Spinal cord (tissue), 10 donors: ENCODE results near the gene GALNT10. TPM values are rescaled to one million over a fixed set of nuclear protein-coding genes. Genes with fewer than 3 reads are reported as not detected.
A peak's percentile ranks its signal among the peaks of the same experiment; 100 is the strongest.

Experiments
- DNase-seq, 6 donors: peaks; one replicate each; pipeline versions ENCODE4 v3.0.0 to v3.0.0-alpha.2; 2013 to 2015; ENCODE audit warnings: low spot score in 6 of 6, low read depth in 4 of 6
- H3K27ac ChIP-seq: one replicate; pipeline ENCODE4 v1.5.1; 2013; ENCODE audit warnings: low read depth, low read length, control low read depth
- H3K27me3 ChIP-seq: one replicate; pipeline ENCODE4 v1.6.1; 2013; ENCODE audit warnings: low read length; ENCODE audit not compliant: control insufficient read depth, insufficient read depth
- H3K36me3 ChIP-seq: one replicate; pipeline ENCODE4 v1.6.1; 2013; ENCODE audit warnings: low read length; ENCODE audit not compliant: control insufficient read depth, insufficient read depth
- H3K4me1 ChIP-seq: one replicate; pipeline ENCODE4 v1.6.1; 2013; ENCODE audit warnings: low read length; ENCODE audit not compliant: control insufficient read depth, insufficient read depth
- H3K4me3 ChIP-seq: one replicate; pipeline ENCODE4 v1.5.1; 2013; ENCODE audit warnings: low read depth, low read length, control low read depth
- H3K9me3 ChIP-seq: one replicate; pipeline ENCODE4 v1.6.1; 2013; ENCODE audit warnings: low read length; ENCODE audit not compliant: control insufficient read depth, insufficient read depth
- WGBS: methylation state at CpG from one replicate; pipeline ENCODE4 v1.1.5; 2013; ENCODE audit warnings: missing lambda C conversion rate; ENCODE audit not compliant: insufficient coverage; 5-methylcytosine and 5-hydroxymethylcytosine counted together
- polyA plus RNA-seq, 2 donors: library from polyadenylated mRNA; unstranded; fragments of 120-200 nt; gene quantifications; one replicate each; pipeline ENCODE4 v1.2.1, GENCODE V29; 2013; ENCODE audit not compliant: insufficient read length in 2 of 2
- total RNA-seq, 2 donors: library from RNA; depleted of rRNA in 1 of 2; stranded (reverse); fragments of 120-200 nt in 1 of 2; fragments of >200 nt in 1 of 2; gene quantifications; one replicate each; pipeline versions ENCODE4 v1.2.3 to v1.2.4, GENCODE V29; 2013 to 2014
- donor health status: healthy.

GALNT10 gene
- total and polyA plus RNA-seq, 4 donors = 17.2 to 31.2 (median 22.5) TPM

DNA sequence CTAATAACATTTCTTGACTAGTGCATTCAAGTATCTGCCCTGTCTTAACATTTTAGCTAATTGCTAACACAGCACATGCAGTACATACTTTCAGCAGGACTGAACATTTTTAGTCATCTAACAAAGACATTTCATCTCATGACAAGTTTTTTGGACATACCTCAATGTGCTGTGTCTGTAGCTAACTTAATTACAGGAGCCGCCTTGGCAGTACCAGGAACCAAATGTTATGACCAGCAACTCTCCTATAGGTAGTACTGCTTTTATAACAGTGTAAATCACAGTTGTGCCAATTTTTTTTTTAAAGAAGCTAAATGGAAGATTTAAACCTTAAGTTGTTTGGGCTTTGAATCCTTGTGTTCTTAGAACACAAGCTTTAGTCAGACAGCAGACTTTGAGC lies 155.9 kb downstream of the GALNT10 start:
- no CpG with 5 or more reads among the region's 1 CpG for WGBS
- Histone ChIP-seq H3K9me3 (no peaks in the 10 kb centered on the region), H3K36me3 (no peaks in the 10 kb centered on the region), H3K4me3 (no peak overlapping the region), H3K4me1 (no peaks in the 10 kb centered on the region), H3K27ac (no peak overlapping the region), H3K27me3 (no peaks in the 10 kb centered on the region)
- DNase-seq = no peak

DNA sequence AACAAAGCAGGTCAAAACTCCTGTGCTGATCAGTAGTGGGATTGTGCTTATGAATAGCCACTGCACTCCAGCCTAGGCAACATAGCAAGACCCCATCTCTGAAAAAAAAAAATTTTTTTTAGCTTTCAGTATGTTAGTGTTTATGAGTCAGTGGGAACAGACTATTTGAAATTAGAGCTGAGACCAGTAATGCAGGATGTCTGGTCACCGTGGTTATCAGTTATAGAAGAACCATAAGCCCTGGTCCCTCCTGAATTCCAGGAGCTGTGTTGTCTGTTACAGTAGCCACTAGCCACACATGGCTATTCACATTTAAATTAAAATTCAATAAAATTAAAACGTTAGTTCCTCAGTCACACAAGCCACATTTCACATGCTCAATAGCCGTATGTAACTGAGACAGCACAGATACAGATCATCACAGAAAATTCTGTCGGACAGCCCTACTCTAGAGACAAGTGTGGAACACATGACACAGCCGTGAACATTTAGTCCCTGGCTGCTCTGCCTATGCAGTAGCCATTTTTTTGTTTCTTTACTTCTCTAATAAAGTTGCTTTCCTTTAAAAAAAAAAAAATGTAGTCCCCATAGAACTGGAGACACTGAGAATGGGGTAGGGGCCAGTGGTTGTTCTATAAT lies 159.2 kb downstream of the GALNT10 start:
- no peaks in the 10 kb centered on the region for H3K27me3 ChIP-seq
- no peak overlapping the region for H3K4me3 ChIP-seq
- no peaks in the 10 kb centered on the region for H3K4me1 ChIP-seq
- H3K36me3 ChIP-seq = no peaks in the 10 kb centered on the region
- 75% methylated on average over 4 of the region's 5 CpGs for WGBS
- no peak overlapping the region for H3K27ac ChIP-seq
- DNase-seq = no peak
- no peaks in the 10 kb centered on the region for H3K9me3 ChIP-seq

DNA sequence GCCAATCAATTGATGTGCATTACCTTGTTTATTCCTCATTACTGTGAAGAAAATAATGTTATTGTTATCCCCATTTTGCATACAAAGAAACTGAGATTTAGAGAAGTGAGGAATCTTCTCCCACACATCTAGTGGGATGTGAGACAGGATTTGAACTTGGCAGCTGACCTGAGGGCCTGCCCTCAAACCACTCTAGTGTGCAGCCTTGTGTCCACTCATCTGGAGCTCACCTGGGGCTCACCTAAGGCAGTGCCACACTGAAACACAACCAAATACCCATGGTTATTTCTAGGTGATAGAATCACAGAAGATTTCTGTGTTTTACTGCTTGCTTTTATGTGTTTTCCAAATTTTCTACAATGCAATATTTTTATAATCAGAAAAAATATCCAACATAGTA lies 160.6 kb downstream of the GALNT10 start:
- Histone ChIP-seq H3K4me3 (no peak overlapping the region), H3K27ac (no peak overlapping the region), H3K9me3 (no peaks in the 10 kb centered on the region), H3K36me3 (no peaks in the 10 kb centered on the region), H3K4me1 (peaks cover 5% of the 10 kb centered on the region), H3K27me3 (no peaks in the 10 kb centered on the region)
- no peak for DNase-seq

DNA sequence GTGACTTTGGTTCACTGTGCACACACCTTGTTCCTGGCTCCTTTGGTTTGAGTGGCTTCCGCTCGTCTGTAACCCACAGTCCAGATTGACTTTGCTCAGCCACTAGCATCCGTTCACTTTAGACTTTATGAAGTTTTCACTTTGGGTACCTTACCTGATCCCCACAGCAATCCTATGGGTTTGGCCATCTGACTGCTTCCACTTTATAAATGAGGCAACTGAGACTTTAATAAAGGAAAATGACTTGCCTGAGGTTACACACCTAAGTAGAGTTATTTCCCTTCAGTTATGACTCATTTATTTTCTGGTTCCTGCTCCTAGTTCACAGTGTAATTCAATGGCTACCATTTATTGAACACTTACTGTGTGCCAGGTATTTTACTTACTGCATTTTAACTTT lies 161.0 kb downstream of the GALNT10 start:
- Histone ChIP-seq H3K27me3 (no peaks in the 10 kb centered on the region), H3K4me1 (peaks cover 8% of the 10 kb centered on the region), H3K36me3 (no peaks in the 10 kb centered on the region), H3K9me3 (no peaks in the 10 kb centered on the region), H3K4me3 (no peak overlapping the region), H3K27ac (no peak overlapping the region)
- 91% methylated on average over 2 of the region's 3 CpGs for WGBS
- DNase-seq = no peak

DNA sequence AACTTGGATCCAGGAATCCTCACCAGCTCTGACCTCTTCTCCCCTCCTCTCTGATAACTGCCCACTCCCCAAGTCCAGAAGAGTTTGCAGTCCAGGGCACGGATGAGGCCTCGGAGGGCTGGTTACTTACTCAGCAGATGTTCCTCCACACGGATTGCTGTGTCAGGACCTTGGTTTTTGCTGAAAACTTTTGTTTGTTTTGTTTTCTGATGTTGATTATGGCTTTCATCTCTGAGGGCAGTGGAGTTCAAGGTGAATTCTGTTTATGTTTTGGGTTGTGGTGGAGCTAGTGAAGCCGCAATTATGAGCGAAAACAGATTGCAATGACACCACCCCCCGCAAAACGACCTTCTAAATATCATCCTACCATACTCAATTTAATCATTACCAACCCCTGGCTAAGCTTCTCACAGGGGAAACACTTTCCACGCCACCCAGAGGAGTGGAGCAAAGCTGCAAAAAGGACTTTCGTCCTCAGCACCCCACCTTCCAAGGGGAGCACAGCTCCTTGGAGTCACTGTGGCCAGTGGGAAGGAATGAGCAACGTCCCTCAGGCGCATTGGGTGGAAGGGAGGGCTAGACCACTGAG lies 162.5 kb downstream of the GALNT10 start:
- Histone ChIP-seq H3K4me3 (no peak overlapping the region), H3K9me3 (no peaks in the 10 kb centered on the region), H3K27me3 (no peaks in the 10 kb centered on the region), H3K27ac (no peak overlapping the region), H3K36me3 (no peaks in the 10 kb centered on the region), H3K4me1 (peaks cover 9% of the 10 kb centered on the region)
- DNase-seq = no peak
- WGBS = 84% methylated on average over 6 of the region's 11 CpGs

DNA sequence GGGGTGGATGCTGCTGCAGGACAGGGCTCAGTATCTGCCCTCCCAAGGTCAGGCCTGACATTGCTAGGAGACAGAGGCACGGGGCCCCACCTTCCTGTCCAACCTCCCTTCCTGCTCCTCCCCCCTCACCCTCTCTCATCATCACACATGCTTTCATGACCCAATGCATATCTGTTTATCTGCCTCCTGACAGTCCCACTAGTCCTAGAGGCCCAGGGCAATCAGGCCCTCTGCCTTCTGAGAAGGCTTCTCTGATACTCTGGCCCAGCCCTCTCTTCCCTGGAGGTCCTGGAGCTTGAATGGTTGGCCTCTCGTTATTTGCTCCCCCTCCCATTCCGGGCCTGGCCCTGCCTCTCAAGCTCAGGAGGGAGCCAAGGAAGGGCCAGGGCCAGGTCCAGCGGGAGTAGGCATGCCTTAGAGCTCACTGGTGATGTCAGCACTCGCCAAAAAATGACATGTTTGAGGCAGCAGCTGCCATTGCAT lies 164.6 kb downstream of the GALNT10 start:
- 27% methylated on average over 4 of the region's 5 CpGs for WGBS
- H3K4me3 ChIP-seq = no peak overlapping the region
- no peak overlapping the region for H3K27ac ChIP-seq
- DNase-seq = no peak
- no peaks in the 10 kb centered on the region for H3K27me3 ChIP-seq
- peaks cover 9% of the 10 kb centered on the region for H3K4me1 ChIP-seq
- no peaks in the 10 kb centered on the region for H3K9me3 ChIP-seq
- no peaks in the 10 kb centered on the region for H3K36me3 ChIP-seq

DNA sequence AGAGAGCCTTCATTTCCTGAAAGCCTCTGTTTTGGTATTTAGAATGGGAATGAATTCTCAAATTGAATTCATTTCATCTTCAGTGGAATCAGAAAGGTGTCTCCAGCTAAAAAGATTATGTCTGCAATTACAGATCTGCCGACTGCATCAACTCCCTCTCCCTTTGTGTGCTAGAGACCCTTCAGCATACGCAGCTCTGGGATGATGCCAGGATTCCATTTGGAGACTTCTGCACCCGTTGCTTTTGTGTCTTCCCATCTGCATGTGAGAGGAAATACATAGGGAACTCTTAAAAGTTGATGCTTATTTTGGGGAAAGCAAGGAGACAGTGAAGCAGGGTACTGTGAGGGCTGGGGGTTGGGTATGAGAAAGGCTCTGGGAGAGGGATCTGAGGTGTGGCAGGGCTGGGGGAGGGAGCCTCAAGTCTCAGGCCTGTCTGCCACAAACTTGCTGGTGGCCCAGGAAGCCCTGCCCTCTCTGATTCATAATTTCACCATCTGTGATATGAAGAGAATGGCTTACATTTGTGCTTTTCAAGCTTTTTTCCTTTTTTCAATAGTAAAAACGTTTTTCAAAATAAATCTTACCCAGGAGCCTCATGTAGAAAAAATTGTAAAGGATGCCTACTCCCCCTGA lies 165.6 kb downstream of the GALNT10 start:
- Histone ChIP-seq H3K9me3 (no peaks in the 10 kb centered on the region), H3K4me1 (peaks cover 9% of the 10 kb centered on the region), H3K27ac (no peak overlapping the region), H3K27me3 (no peaks in the 10 kb centered on the region), H3K36me3 (no peaks in the 10 kb centered on the region), H3K4me3 (no peak overlapping the region)
- WGBS = 50% methylated on average over 1 of the region's 4 CpGs
- peak in 2 of 6 donors; percentile 49 to 94 for DNase-seq

DNA sequence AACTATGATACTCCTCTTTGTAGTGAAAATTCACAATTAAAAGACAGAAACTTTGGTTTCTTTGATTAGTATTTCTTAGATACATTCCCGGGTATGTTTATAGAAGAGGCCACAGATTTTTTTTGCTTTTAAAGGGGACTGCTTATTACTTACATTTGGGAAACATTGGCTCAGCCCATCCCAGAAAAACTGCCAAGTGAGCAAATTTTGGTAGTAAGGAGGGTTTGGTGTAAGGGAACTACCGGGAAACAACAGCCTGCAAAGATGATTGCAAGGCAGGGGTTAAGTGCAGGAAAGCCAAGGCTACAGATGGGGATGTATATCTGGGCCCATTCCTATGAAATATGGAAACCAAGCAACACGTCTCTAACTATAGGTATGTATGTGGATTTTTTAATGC lies 166.4 kb downstream of the GALNT10 start:
- peaks cover 9% of the 10 kb centered on the region for H3K4me1 ChIP-seq
- WGBS = 100% methylated on average over 1 of the region's 3 CpGs
- no peak for DNase-seq
- H3K27me3 ChIP-seq = no peaks in the 10 kb centered on the region
- H3K9me3 ChIP-seq = no peaks in the 10 kb centered on the region
- H3K36me3 ChIP-seq = no peaks in the 10 kb centered on the region
- no peak overlapping the region for H3K27ac ChIP-seq
- H3K4me3 ChIP-seq = no peak overlapping the region

DNA sequence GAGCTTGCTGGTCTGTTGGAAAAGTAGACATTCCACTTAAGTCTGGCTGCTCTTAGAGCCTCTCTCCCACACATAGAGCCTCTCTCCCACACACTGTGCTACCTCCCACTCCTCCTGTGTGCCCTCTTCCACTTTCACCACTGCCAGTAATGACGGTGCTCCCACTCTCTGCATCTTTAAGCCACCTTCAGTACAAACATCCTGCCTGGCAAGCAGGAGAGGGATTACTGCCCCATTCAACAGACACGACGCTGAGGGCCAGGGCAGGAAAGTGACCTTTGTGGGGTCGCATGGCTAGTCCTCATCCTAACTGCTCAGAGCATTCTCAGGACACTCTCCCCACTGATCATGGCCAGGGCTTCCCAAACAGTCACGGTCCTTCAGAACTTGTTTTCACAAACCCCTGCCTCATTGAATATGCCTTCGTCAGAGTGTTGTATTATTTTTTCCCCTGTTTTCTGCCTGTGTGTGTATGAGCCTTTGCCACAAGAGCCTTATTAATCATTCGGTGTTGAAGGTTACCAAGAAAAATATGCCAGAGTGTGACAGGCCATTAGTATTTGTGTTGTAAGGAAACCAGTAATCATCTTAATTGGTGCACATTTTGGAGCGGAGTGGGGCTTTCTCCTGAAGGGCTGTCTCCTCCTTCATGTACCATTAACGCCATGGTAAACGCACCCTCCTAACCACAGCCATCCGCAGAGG lies 168.1 kb downstream of the GALNT10 start:
- Histone ChIP-seq H3K4me3 (no peak overlapping the region), H3K27ac (no peak overlapping the region), H3K36me3 (no peaks in the 10 kb centered on the region), H3K4me1 (peaks cover 9% of the 10 kb centered on the region), H3K27me3 (no peaks in the 10 kb centered on the region), H3K9me3 (no peaks in the 10 kb centered on the region)
- peak in 1 of 6 donors; percentile 59 for DNase-seq
- 64% methylated on average over 5 of the region's 11 CpGs for WGBS
